Sigmoid colon (tissue), 4 donors: ENCODE data around the gene TLCD2.

ENCODE experiments used
- POLR2AphosphoS5 ChIP-seq, 4 donors: sonication (generic); formaldehyde crosslinking; IDR thresholded peaks; one replicate each; pipeline ENCODE4 v1.6.1; 2017; ENCODE audit warnings: antibody characterized with exemption in 4 of 4
- TF ChIP-seq, protein P1 (sequence below), 4 experiments: fragments of 450-650 bp in 3 of 4; fragments of 200-600 bp in 1 of 4; IDR thresholded peaks; one replicate each; pipeline ENCODE4 v1.5.1; 2016 to 2019; ENCODE audit warnings: antibody characterized with exemption in 4 of 4, mild to moderate bottlenecking in 3 of 4, moderate library complexity in 2 of 4

DNA sequence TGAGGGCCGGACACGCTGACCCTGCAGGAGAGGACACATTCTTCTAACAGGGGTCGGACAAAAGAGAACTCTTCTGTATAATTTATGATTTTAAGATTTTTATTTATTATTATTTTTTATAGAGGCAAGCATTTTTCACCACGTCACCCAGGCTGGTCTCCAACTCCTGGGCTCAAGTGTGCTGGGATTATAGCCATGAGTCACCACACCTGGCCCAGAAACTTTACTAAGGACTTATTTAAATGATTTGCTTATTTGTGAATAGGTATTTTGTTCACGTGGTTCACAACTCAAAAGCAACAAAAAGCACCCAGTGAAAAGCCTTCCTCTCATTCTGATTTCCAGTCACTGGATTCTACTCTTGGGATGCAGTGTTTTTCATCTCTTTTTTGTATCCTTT lies 49.4 kb upstream of the TLCD2 start:
- TF ChIP-seq, protein P1, sequence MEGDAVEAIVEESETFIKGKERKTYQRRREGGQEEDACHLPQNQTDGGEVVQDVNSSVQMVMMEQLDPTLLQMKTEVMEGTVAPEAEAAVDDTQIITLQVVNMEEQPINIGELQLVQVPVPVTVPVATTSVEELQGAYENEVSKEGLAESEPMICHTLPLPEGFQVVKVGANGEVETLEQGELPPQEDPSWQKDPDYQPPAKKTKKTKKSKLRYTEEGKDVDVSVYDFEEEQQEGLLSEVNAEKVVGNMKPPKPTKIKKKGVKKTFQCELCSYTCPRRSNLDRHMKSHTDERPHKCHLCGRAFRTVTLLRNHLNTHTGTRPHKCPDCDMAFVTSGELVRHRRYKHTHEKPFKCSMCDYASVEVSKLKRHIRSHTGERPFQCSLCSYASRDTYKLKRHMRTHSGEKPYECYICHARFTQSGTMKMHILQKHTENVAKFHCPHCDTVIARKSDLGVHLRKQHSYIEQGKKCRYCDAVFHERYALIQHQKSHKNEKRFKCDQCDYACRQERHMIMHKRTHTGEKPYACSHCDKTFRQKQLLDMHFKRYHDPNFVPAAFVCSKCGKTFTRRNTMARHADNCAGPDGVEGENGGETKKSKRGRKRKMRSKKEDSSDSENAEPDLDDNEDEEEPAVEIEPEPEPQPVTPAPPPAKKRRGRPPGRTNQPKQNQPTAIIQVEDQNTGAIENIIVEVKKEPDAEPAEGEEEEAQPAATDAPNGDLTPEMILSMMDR (IDR thresholded peaks at IDR 0.05): no peak
- no peak for TF ChIP-seq POLR2AphosphoS5 (IDR thresholded peaks at IDR 0.05)
